ENCODE measurements around the gene ZDHHC20. TPM values are rescaled to one million over a fixed set of nuclear protein-coding genes. Genes with fewer than 3 reads are reported as not detected.
"Not testable (repeated sequence)": the region's sequence is repeated elsewhere in the genome, so short reads cannot be mapped to it uniquely, and the experiment has no call there.

Gene ZDHHC20
- total RNA-seq, 1 experiment from 2014 or later, result 110 TPM

DNA sequence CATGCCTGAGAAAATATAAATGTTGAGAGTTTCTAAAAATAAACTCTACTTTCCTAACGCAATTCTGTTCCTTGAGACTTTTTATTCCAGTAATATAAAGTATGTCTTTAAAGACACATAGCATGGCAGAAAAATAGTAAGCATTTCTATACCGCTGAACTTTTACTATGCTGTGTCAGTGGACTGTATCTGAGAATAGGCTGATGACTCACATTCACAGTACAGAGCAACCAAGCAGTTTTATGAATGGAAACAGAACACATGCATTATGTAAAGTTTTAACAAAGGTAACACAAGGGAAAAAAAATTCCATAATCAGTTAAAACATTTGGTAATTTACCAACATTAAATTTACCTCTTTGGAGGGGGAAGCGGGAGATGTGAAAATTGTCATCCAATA, 38.4 kb downstream of the ZDHHC20 start:
- TF ChIP-seq RAD21 (IDR thresholded peaks at IDR 0.05; ENCODE audit: low read depth), result no peak
- TF ChIP-seq POLR2A (IDR thresholded peaks at IDR 0.05; ENCODE audit: borderline replicate concordance, extremely low read depth, insufficient read depth, insufficient read length), result no peak
- no peak for TF ChIP-seq POLR2AphosphoS5 (IDR thresholded peaks at IDR 0.05; ENCODE audit: low read depth, low read length)
- TF ChIP-seq SIN3A (IDR thresholded peaks at IDR 0.05; ENCODE audit: low read depth), result no peak
- TF ChIP-seq JUND (IDR thresholded peaks at IDR 0.05), result no peak
- TF ChIP-seq ZFX (IDR thresholded peaks at IDR 0.05), result no peak
- no peak for TF ChIP-seq CTCF (IDR thresholded peaks at IDR 0.05 in 2 of 3, conservative IDR thresholded peaks at IDR 0.05 in 1 of 3; ENCODE audit: borderline replicate concordance in 1 of 3, insufficient read depth in 1 of 3, low read depth in 2 of 3, low read length in 2 of 3)
- DNase-seq (ENCODE audit: low read depth, low spot score) (no peak), ATAC-seq (no peak)
- POLR2A ChIA-PET, result no interaction called here
- H3K9me3 ChIP-seq (ENCODE audit: control insufficient read depth in 1 of 2, insufficient read depth in 1 of 2, low read depth in 1 of 2, low read length in 2 of 2), result no peaks in the 10 kb centered on the region
- H3K27ac ChIP-seq (ENCODE audit: low read depth, low read length), result no peak overlapping the region
- 0 out of 2 replicates have a peak, but pooled peaks cover 8% of the 10 kb centered on the region for H4K20me1 ChIP-seq (ENCODE audit: insufficient read depth)
- intact Hi-C loops (cut with micrococcal nuclease), result no loop called here
- no peaks in the 10 kb centered on the region for H3K36me3 ChIP-seq (ENCODE audit: control insufficient read depth in 1 of 2, insufficient read depth in 2 of 2, low read length in 2 of 2)
- peaks cover 40% of the 10 kb centered on the region for H3K79me2 ChIP-seq (ENCODE audit: insufficient read depth, low read length)
- no peak overlapping the region for H3K4me3 ChIP-seq (replicated peaks in 1 of 2; ENCODE audit: low read depth in 1 of 2, low read length in 2 of 2)
- no peaks in the 10 kb centered on the region for H3K27me3 ChIP-seq (ENCODE audit: insufficient read depth, low read length)
- BruUV-seq (replicated peaks), result no TSS peak
- no peak overlapping the region for H3K9ac ChIP-seq (ENCODE audit: low read length)
- H3K9me2 ChIP-seq (ENCODE audit: insufficient read depth), result no peaks in the 10 kb centered on the region
- 0 out of 4 replicates have a peak, but pooled peaks cover 0 to 3% of the 10 kb centered on the region in 2 experiments for H3K4me1 ChIP-seq (ENCODE audit: control insufficient read depth in 1 of 2, insufficient read depth in 2 of 2, low read length in 2 of 2)
- no peak overlapping the region for H3K4me2 ChIP-seq (ENCODE audit: low read length)
- H2AFZ ChIP-seq (ENCODE audit: low read depth, low read length, poor library complexity, severe bottlenecking), result no peak overlapping the region
- CTCF ChIA-PET, result no interaction called here
- RAD21 ChIA-PET (ENCODE audit: low non-redundant PET in 1 of 2, low total read pairs in 2 of 2, uncharacterized antibody in 2 of 2, unreplicated experiment in 2 of 2), result no interaction called here

DNA sequence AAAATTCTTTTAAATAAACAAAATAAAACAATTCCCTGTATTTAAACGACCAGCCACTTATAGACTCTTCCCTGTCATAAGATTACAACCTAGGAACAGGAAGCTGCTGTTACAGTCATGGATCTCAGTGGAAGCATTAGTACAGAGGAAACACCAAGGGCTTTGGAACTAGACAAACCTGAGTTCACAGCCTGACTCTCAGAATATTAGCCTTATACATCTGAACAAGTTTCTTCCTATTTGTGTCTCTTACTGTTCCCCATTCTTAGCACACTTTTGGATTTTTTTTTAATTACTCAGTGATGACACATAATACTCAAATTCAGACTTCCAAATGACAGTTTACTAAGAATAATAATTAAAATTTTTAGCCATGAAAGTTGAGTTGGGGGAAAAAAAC, 46.1 kb downstream of the ZDHHC20 start:
- no peak overlapping the region for H3K9ac ChIP-seq (ENCODE audit: low read length)
- H3K4me1 ChIP-seq (ENCODE audit: control insufficient read depth in 1 of 2, insufficient read depth in 2 of 2, low read length in 2 of 2), result no peaks in the 10 kb centered on the region
- H3K9me2 ChIP-seq (ENCODE audit: insufficient read depth), result no peaks in the 10 kb centered on the region
- ATAC-seq, result no peak
- CTCF ChIA-PET, result interaction anchor here (0.7 kb wide), 1 partner anchor 14 kb away, joined by 4 read pairs; no protein-coding TSS in a partner anchor
- TF ChIP-seq ELF1 (IDR thresholded peaks at IDR 0.05; ENCODE audit: borderline replicate concordance, low read depth) (no peak), EZH2phosphoT487 (IDR thresholded peaks at IDR 0.05; ENCODE audit: borderline replicate concordance) (no peak), TCF7L2 (IDR thresholded peaks at IDR 0.05; ENCODE audit: borderline replicate concordance, extremely low read depth, insufficient read depth, insufficient read length) (no peak), SRF (IDR thresholded peaks at IDR 0.05; ENCODE audit: low read depth) (no peak)
- POLR2A ChIA-PET, result no interaction called here
- no peak overlapping the region for H3K4me3 ChIP-seq (replicated peaks in 1 of 2; ENCODE audit: low read depth in 1 of 2, low read length in 2 of 2)
- H4K20me1 ChIP-seq (ENCODE audit: insufficient read depth), result no peaks in the 10 kb centered on the region
- no peak overlapping the region for H2AFZ ChIP-seq (ENCODE audit: low read depth, low read length, poor library complexity, severe bottlenecking)
- no peak overlapping the region for H3K4me2 ChIP-seq (ENCODE audit: low read length)
- H3K36me3 ChIP-seq (ENCODE audit: control insufficient read depth in 1 of 2, insufficient read depth in 2 of 2, low read length in 2 of 2), result peaks cover 7 to 12% of the 10 kb centered on the region in 2 experiments
- no peak overlapping the region for H3K27ac ChIP-seq (ENCODE audit: low read depth, low read length)
- no TSS peak for BruUV-seq (replicated peaks)
- RAD21 ChIA-PET (ENCODE audit: low non-redundant PET in 1 of 2, low total read pairs in 2 of 2, uncharacterized antibody in 2 of 2, unreplicated experiment in 2 of 2), result no interaction called here
- H3K27me3 ChIP-seq (ENCODE audit: insufficient read depth, low read length), result no peaks in the 10 kb centered on the region
- intact Hi-C loops (cut with micrococcal nuclease), result no loop called here
- no peak for DNase-seq (ENCODE audit: low read depth, low spot score)
- 0 out of 2 replicates have a peak, but pooled peaks cover 15% of the 10 kb centered on the region for H3K79me2 ChIP-seq (ENCODE audit: insufficient read depth, low read length)
- H3K9me3 ChIP-seq (ENCODE audit: control insufficient read depth in 1 of 2, insufficient read depth in 1 of 2, low read depth in 1 of 2, low read length in 2 of 2), result no peaks in the 10 kb centered on the region

DNA sequence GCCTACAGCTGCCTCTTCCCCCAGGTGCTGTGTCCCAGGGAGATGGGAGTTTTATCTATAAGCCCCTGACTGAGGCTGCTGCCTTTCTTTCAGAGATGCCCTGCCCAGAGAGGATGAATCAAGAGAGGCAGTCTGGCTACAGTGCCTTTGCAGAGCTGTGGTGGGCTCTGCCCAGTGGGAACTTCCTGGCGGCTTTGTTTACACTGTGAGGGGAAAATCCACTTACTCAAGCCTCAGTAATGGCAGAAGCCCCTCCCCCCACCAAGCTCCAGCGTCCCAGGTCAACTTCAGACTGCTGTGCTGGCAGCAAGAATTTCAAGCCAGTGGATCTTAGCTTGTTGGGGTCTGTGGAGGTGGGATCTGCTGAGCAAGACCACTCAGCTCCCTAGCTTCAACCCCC, 48.6 kb downstream of the ZDHHC20 start:
- H2AFZ ChIP-seq (ENCODE audit: low read depth, low read length, poor library complexity, severe bottlenecking); H3K27me3 ChIP-seq (ENCODE audit: insufficient read depth, low read length); CTCF ChIA-PET; ATAC-seq; BruUV-seq (replicated peaks); H3K4me3 ChIP-seq (replicated peaks in 1 of 2; ENCODE audit: low read depth in 1 of 2, low read length in 2 of 2); DNase-seq (ENCODE audit: low read depth, low spot score); H3K79me2 ChIP-seq (ENCODE audit: insufficient read depth, low read length); H3K4me1 ChIP-seq (ENCODE audit: control insufficient read depth in 1 of 2, insufficient read depth in 2 of 2, low read length in 2 of 2); H3K27ac ChIP-seq (ENCODE audit: low read depth, low read length); POLR2A ChIA-PET; H4K20me1 ChIP-seq (ENCODE audit: insufficient read depth); intact Hi-C loops (cut with micrococcal nuclease); H3K9me2 ChIP-seq (ENCODE audit: insufficient read depth); H3K9ac ChIP-seq (ENCODE audit: low read length); RAD21 ChIA-PET (ENCODE audit: low non-redundant PET in 1 of 2, low total read pairs in 2 of 2, uncharacterized antibody in 2 of 2, unreplicated experiment in 2 of 2); H3K4me2 ChIP-seq (ENCODE audit: low read length); H3K9me3 ChIP-seq (ENCODE audit: control insufficient read depth in 1 of 2, insufficient read depth in 1 of 2, low read depth in 1 of 2, low read length in 2 of 2): not testable (repeated sequence)
- peaks cover 7 to 12% of the 10 kb centered on the region in 2 experiments for H3K36me3 ChIP-seq (ENCODE audit: control insufficient read depth in 1 of 2, insufficient read depth in 2 of 2, low read length in 2 of 2)
